Measurements from ENCODE around the gene SLC39A13.

Gene SLC39A13

DNA sequence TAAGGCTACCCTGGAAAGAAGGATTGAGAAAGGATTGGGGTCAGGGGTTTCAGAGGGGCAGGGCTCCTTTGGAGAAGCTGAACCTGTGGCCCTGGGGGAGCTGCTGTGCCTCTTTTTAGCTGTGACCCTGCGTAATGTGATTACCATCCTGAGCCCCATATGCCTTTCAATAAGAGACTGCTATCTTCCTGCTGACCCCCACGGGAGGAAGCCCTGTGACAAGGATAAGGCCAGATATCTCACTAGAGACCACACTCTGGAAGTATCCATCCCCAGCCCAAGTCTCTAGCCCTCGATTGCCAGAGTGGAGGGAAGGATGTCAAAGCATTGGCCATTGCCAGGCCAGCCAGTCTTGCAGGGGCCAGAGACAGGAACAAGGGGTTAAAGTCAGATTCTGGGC, 4.8 kb upstream of the SLC39A13 start:
- ATAC-seq (no peak), DNase-seq (no peak)

DNA sequence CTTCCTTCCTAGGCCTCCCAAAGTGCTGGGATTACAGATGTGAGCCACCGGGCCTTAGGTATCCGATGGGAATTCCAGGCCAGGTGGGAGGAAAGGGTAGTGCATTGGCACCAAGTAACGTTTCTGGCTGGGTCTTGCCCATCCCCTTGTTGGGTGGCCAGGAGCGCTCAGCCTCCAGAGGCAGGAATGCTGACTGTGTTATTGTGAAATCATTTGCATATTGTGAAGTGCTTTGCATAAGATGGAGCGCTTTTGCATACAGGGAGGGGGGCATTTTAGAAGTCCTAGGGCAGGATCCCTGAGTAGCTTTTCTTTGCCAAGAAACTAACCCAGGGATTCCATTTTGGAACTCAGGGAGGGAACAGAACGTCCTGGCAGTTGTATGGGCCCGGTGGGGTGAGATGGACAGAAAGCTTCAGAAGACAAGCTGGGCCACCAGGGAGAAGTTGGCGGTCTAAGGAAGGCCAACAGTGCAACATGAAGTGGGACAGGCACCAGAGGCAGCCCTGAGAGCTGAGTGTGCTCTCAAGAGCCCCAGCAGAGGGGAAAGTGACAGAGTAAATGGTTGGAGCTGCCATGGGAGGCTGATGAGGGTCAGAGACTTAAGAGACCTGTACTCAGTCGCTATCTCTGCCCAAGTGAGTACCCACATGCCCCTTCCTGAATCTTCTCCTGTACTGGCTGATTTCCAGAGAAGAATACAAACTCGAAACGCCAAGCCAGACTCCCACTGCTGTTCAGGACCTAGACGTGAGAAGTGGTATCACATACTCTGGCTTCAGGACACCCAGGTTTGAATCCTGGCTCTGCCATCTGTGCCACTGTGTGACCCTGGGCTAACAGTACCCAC, 1.3 kb upstream of the SLC39A13 start:
- no peak for ATAC-seq

DNA sequence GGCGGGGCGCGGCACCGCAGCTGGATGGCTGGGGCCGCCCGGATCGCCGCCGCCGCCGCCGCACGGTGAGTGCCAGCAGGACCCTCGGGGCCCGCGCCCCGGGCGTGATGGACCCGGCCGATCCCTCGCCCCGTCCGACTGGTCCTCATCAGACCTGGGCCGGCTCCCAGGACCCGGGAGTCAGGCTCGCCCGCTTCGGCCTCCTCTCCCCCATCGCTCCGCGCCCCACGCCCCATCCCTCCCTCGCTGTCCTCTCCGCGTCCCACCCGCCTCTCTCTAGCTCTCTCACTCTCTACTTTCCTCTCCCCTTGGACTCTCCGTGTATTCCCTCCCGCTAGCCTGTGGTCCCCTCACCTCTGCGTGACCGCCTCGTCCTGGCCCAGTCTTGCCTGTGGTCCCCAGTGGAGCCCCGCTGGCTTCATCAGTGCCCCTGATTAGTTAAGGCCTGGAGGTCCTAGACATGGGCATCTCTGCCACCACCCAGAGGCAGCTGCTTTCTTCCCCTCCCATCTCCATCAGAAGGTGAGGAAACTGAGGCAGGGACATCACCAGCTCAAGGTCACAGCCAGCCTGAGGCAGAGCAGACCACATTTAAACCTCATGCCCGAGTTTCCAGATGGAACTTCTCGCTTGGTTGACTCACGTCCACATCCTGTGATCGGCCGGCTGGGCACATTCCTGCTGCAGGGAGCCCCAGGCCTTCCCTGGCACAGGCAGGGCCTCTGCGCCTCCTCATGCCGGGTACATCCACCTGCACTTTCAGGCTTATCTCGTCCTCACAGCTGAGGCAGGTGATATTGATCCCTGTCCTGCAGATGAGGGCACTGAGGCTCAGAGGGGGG, 429 bp downstream of the SLC39A13 start:
- no peak for ATAC-seq
- DNase-seq: no peak

More for the DNA sequence above, 1.3 kb upstream of the SLC39A13 start:
- no peak for DNase-seq

DNA sequence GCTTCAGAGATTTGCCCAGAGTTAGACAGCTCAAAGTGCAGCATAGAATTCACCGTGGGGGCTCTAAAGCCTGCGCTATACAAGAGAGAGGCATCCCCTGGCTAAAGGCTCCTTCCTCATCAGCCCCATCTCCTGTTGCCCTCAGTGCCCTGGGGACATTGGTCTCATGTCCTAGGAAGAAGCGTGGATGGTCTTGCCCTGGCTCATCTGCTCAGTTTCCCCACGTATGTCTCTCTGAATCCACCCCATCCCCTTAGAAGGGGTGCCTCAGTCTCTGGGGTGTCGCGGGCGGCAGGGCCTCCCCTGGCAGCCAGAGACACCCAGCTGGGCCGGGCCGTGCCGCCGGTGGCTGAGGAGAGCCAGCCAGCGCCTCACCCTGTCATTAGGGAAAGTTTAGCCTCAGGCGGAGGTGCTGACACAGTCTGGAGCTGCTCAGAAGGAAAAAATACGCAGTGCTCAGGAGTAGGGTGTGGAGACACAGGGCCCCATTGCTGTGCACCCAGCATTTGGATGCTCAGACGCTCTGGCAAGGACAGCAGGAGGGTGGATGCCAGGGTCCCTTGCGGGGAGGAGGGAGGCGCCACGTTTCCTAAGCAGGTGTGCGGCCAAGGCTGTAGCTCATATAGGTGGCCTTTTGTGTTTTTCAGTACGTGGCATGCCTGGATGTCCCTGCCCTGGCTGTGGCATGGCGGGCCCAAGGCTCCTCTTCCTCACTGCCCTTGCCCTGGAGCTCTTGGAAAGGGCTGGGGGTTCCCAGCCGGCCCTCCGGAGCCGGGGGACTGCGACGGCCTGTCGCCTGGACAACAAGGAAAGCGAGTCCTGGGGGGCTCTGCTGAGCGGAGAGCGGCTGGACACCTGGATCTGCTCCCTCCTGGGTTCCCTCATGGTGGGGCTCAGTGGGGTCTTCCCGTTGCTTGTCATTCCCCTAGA, 1.3 kb downstream of the SLC39A13 start:
- ATAC-seq (no peak), DNase-seq (no peak)

DNA sequence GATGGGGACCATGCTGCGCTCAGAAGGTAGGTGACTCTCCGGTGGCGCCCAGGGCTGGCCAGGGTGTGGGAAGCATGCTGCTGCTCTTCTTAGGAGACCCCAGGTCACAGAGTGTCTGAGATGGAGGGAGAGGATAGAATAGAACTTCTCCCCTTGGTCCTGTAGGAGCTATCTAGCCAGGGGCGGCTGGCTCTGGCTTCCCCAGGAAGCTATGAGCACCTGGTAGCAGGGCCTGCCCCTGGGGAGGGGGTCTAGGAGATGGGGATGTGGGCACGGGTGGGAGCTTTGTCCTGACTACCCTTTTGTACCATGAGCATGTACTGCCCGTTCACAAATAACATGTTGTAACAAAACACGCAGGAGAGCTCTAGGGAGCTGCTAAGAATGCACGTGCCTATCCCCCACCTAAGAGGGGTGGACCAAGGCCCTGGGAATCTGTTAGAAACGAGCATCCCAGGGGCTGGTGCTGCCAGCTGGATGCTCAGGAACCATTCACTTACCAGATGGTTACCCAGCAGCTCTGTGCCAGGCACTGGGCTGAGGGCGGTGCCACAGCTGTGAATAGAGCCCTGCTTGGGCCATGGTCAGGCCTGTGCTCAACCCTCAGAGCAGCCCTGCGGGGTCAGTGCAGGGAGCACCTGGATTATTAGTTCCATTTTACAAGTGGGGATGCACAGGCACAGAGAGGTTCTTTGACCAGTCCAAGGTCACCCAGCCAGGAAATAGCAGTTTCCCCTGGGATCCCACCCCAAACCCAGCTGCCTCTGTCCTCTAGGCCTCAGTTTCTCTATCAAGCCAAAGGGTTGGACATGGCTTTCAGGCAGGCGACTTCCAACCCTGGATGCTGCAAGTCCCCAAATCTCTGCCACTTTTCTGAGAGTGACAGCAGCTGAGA, 2.2 kb downstream of the SLC39A13 start:
- no peak for ATAC-seq
- DNase-seq: no peak

DNA sequence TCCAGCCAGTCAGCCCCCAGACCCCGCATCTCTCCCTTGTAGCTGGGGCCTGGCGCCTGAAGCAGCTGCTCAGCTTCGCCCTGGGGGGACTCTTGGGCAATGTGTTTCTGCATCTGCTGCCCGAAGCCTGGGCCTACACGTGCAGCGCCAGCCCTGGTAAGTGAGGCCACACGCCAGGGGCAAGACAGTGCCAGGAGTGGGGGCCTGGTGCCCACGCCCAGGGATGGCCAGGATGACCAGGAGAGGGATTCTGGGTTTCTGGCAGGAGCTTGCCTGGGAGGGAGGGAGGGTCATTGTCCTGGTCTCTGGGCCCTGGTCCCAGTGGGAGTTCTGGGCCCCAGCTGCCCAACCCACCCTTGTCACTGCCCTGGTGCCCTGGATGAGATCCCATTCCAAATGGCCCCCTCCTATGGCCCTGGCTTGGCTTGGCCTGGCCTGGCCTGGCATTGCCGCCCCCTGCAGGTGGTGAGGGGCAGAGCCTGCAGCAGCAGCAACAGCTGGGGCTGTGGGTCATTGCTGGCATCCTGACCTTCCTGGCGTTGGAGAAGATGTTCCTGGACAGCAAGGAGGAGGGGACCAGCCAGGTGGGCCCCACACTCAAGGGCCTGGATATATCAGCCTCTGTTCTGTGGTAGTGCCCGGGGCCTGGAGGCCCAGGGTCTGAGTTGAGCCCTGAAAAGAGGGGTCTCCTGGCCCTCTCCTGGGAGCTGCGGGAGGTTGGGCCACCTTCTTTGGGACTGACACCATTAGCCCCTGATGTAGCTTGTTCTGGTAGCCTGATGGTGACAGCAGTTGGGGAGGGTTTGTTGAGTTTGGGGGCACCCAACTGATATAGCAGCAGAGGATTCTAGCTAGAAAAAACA, 3.7 kb downstream of the SLC39A13 start:
- peak; percentile 80 for DNase-seq

DNA sequence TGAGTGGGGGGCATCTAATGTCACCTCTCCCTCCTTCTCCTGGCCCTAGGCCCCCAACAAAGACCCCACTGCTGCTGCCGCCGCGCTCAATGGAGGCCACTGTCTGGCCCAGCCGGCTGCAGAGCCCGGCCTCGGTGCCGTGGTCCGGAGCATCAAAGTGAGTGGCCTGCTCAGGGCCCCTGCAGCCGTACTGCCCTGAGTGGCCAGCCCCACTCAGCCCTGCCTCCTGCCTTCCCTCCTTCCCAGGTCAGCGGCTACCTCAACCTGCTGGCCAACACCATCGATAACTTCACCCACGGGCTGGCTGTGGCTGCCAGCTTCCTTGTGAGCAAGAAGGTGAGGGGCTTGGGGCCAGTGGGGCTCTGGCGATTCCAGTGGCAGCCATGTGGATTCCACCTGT, 5.0 kb downstream of the SLC39A13 start:
- no peak for DNase-seq

More for the DNA sequence above, 3.7 kb downstream of the SLC39A13 start:
- ATAC-seq: no peak

DNA sequence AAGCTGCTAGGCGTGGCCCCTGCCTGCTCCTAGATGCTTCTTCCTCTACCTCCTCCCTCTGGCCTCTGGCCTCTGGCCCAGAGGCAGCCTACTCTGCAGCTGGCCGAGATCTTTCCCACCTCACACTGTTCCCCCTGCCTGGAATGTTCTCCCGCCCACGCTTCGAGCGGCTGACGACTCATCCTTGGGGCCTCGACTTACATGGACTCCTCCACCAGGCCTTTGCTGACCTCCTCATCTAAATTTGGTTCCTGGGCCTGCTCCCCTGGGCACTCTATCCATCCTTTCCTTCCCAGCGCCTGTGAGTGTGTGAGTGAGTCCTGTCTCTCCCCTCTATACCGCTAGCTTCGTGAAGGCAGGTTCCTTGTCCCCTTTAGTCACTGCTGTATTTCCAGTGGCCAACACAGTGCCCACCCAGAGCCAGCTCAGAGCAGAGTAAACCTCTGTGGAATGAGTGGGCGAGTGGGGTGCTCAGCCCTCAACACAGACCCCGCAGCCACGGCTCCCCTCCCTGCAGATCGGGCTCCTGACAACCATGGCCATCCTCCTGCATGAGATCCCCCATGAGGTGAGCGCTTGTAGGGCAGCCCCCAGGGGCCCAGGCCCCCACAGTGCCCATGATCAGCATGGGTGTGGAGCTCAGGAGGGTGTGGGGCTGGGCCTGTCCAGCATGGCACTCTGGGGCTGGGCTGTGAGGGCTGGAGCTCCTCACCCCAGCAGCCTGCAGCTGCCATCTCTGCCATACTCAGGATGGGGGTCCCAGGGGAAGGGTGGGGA, 5.7 kb downstream of the SLC39A13 start:
- no peak for DNase-seq

More for the DNA sequence above, 5.0 kb downstream of the SLC39A13 start:
- ATAC-seq: no peak

DNA sequence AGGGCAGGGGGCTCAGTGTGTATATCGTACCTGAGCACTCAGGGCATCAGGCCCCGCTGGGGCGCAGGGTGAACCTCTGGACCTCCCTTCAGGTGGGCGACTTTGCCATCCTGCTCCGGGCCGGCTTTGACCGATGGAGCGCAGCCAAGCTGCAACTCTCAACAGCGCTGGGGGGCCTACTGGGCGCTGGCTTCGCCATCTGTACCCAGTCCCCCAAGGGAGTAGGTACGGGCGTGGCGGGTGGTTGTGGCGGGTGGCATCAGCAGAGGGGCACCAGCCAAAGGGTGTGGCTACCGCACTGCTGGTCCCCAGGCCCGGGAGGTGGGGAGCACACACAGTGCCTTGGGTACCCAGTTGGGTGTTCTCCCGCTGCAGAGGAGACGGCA, 6.3 kb downstream of the SLC39A13 start:
- DNase-seq (no peak), ATAC-seq (peak; percentile 3)

More for the DNA sequence above, 5.7 kb downstream of the SLC39A13 start:
- ATAC-seq: peak; percentile 5

DNA sequence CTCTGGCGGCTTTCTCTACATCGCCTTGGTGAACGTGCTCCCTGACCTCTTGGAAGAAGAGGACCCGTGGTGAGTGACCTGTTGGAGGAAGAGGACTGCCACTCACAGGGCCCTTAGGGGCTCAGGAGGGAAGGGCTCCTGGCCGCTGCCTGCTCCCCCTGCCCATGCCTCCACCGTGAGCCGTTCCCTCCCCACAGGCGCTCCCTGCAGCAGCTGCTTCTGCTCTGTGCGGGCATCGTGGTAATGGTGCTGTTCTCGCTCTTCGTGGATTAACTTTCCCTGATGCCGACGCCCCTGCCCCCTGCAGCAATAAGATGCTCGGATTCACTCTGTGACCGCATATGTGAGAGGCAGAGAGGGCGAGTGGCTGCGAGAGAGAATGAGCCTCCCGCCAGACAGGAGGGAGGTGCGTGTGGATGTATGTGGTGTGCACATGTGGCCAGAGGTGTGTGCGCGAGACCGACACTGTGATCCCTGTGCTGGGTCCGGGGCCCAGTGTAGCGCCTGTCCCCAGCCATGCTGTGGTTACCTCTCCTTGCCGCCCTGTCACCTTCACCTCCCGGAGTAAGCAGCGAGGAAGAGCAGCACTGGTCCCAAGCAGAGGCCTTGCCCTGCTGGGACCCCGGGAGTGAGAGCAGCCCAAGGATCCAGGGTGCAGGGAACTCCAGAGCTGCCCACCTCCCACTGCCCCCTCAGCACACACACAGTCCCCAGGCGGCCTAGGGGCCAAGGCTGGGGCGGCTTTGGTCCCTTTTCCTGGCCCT, 6.9 kb downstream of the SLC39A13 start:
- DNase-seq (no peak), ATAC-seq (no peak)

DNA sequence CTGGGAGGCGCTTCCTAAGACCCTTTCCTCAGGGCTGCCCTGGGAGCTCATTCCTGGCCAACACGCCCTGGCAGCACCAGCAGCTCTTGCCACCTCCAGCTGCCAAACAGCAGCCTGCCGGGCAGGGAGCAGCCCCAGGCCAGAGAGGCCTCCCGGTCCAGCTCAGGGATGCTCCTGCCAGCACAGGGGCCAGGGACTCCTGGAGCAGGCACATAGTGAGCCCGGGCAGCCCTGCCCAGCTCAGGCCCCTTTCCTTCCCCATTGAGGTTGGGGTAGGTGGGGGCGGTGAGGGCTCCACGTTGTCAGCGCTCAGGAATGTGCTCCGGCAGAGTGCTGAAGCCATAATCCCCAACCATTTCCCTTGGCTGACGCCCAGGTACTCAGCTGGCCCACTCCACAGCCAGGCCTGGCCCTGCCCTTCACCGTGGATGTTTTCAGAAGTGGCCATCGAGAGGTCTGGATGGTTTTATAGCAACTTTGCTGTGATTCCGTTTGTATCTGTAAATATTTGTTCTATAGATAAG, 7.6 kb downstream of the SLC39A13 start:
- no peak for ATAC-seq
- DNase-seq: no peak

DNA sequence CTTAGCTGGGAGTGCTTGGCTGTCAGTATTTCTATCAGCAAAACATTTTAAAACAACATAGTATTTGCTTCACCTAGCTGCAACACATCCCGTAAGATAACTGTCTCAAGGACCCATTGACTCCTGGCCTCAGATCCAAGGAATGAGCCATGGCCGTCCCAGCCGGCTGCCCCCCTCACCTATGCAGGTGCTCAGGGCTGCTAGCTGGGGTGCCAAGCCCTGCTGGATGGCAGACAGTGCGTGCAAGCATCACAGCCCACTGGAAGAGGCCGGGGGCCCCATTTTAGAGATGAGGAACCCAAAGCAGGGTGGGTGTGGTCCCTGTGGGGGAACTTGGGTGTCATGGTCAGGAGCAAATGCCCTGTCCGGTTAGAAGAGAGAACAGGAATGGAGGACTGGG, 9.3 kb downstream of the SLC39A13 start:
- no peak for DNase-seq
- ATAC-seq: no peak

DNA sequence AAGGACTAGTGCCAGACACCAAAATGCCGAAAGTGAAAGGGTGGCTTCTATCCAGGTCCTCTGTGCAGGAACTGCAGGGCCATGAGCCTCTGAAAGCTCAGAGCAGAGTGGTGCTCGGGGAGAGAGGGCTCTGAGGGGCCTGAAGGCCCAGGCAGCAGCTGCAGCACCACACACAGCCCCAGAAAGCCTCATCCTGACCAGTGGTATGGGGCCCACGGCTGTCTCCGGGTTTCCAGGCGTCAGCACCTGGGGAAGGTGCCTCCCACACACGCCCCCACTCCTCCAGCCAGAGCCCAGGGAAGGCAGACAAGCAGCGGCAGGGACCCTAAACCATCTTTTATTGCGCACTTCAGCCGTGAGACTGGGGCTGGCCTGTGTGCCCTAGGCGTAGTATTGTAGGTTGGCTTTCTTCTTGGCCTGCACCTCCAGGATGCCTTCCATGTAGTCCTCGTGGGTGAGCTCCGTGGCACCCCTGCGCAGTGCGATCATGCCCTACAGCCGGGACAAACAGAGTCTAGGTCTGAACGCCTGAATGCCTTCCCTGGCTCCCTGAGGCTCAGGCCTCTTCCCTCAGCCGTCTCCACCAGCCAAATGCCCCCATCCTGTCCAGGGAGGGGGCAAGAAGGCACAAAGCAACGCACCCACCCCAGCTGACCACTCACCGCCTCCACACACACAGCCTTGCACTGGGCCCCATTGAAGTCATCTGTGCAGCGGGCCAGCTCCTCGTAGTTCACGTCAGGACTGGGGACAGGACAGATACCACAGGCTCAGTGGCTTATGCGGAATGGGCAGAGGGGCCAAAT, 10.3 kb downstream of the SLC39A13 start:
- no peak for DNase-seq

DNA sequence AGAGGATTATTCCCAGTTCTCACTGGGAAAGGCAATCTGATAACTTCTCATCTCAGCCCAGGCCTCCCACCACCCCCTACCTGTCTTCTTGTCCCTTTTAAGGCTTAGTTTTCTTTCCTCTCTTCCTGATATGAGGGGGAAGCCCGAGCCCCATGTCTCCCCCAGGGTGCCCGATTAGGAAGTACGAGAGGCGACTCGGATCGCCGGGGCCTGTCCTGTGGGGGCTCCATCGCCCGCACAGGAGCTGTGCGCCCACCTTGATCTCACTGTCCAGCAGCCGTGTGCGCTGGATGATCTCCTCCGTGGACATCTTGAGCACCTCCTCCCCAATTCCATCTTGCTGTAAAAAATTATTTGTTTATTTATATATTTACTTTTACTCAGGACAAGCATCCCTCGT, 17.2 kb downstream of the SLC39A13 start:
- no peak for ATAC-seq
- DNase-seq: no peak

More for the DNA sequence above, 10.3 kb downstream of the SLC39A13 start:
- no peak for ATAC-seq

DNA sequence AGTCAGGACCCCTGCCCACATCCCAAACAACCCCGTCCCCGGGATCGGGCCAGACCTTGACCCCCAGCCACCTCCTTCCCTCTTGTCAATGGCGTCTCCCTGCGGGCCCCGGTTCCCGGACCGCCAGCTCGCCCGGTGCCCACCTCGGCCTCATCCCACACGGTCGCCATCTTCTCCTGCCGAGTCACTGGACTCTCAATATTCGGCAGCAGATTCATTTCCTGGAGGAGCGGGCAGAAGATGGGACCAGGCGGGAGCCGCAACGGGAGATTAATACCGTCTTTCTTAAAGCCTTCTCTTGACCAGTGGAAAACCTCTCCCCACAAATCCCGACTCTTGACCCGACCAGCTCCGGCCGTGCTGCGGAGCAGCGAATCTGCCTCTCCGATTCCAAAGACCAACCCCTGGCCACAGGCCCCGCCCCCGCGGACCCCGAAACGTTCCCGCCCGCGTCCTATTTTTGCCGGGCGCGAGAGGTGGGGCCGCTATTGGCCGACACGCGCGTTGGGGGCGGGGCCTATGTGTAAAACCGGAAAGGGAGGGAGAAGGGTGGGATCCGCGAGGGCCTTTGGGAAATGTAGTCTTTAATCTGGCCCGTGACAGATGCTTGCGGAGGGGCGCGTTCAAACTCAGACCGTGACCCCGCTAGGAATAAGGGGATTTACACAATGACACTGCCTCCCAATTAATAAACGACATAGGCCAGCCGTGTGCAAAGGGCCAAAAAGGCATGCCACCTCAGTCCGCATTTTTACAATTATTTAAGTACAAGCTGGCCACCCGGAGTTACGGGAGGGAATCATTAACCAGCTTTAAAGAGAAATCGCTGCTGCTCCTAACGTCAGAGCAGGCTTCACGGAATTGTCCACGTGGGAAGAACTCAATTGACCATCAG, 17.9 kb downstream of the SLC39A13 start, which contains the start of gene PSMC3:
Gene PSMC3 (minus strand): TSS at position 378 of the 895 bp plus-strand sequence. CDS start 160 bp downstream, at position 218.
- DNase-seq (peak; percentile 99), ATAC-seq (peak; percentile 96)

DNA sequence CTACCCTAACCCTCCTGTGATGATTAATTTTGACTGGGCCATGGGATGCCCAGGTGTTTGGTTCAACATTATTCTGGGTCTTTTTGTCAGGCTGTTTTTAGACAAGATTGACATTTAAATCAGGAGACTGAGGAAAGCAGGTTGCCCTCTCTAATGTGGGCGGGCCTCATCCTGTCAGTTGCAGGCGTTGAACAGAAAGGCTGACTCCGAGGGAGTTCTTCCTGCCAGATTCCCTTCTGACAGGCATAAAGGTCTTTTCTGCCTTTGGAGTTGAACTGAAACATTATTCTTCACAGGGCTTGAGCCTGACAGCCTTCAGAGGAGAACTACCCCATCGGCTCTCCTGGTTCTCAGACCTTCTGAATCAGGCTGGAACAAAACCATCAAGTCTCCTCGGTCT, 22.1 kb downstream of the SLC39A13 start:
- DNase-seq (no peak), ATAC-seq (no peak)

Data from stimulated activated naive CD8-positive, alpha-beta T cell treated with anti-CD3 and anti-CD28 coated beads, Interleukin-15, Interleukin-2, amounts not matched to agents 100 U/mL and 50 U/mL, for 24 hours (primary cell).